BJ (cell line): ENCODE measurements around the gene DENND5B. TPM values are rescaled to one million over a fixed set of nuclear protein-coding genes. Genes with fewer than 3 reads are reported as not detected.

Source experiments
- CTCF ChIA-PET: fragments of 350-600 bp; formaldehyde crosslinking; extraction: SDS; loops from one replicate; lab custom pipeline; 2021; ENCODE audit warnings: antibody characterized with exemption, inconsistent platforms; lab: Yijun Ruan, JAX
- POLR2A ChIA-PET: fragments of 300-600 bp; sonication (Branson Sonifier 250); formaldehyde crosslinking; extraction: SDS; loops from one replicate; lab custom pipeline; 2021; ENCODE audit warnings: antibody characterized with exemption; lab: Charles Lee
- DNase-seq: peaks from one replicate; pipeline ENCODE4 v3.0.0-alpha.2; 2011; ENCODE audit warnings: low read depth
- H3K27me3 ChIP-seq: 2 replicates; pipeline ENCODE4 v1.6.0; 2011; ENCODE audit warnings: low read length; ENCODE audit not compliant: control insufficient read depth, insufficient read depth
- H3K36me3 ChIP-seq: 2 replicates; pipeline ENCODE4 v1.5.1; 2011; ENCODE audit warnings: low read length; ENCODE audit not compliant: control insufficient read depth, insufficient read depth
- H3K4me3 ChIP-seq: 2 replicates; pipeline ENCODE4 v1.5.1; 2011; ENCODE audit warnings: low read depth, mild to moderate bottlenecking, control low read depth, low read length
- polyA minus RNA-seq: library from RNA; depleted of rRNA, polyadenylated mRNA; stranded (reverse); fragments of >200 nt; gene quantifications from 2 replicates; pipeline ENCODE4 v1.2.3, GENCODE V29; 2011; rRNA and poly(A)+ RNA removed
- polyA plus RNA-seq: library from polyadenylated mRNA; depleted of rRNA; stranded (reverse); fragments of >200 nt; gene quantifications from 2 replicates; pipeline ENCODE4 v1.2.3, GENCODE V29; 2011; rRNA removed
- TF ChIP-seq, protein P1 (sequence below): IDR thresholded peaks from 2 replicates; pipeline ENCODE4 v1.5.1; 2011; ENCODE audit warnings: low read depth, mild to moderate bottlenecking, control low read depth, inconsistent platforms, low read length, moderate library complexity; ENCODE audit not compliant: insufficient read depth

DENND5B gene
- polyA plus RNA-seq (5.4 and 7.9 TPM in 2 replicates), polyA minus RNA-seq (8.4 and 8.5 TPM in 2 replicates)

DNA sequence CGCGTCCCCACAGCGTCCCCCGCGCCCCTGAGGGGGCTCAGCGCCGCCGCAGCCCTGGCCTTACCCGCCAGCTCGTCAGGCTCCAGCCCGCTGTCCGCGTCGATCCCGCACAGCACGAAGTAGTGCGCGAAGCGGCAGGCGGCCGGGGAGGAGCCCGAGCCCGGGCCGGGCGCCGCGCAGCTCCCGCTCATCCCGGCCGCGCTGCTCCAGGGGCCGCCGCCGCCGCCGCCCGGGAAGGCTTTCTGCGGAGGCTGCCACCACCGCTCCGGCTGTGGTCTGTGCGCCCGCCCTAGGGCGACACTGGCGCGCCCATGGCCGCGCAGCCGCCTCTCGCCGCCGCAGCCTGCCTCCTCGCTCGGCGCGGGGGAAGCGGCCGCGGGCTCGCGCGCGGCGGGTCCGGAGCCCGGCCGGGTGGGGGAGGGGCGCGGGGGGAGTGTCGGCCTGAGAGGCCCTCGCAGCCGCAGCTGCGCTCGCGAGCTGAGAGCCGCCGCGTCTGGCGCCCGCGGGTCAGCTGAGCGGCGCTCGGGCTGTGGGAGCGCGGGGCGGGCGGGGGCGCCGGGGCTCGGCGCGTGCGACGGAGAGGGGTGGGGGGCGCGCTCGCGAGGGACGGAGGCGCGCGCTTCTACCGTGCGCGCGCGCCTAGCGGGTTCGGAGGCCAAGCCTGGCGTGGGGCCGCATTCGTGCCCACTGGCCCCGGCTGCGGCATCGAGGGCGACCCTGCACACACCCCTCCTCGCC is at the start of gene DENND5B:
Gene DENND5B (minus strand): TSS at position 495 of the 738 bp plus-strand sequence. CDS start 304 bp downstream, at position 191.
- no peak for DNase-seq
- ChIA-PET CTCF (interaction anchor here (1.0 to 1.2 kb wide), 3 partner anchors 14 to 72 kb away, joined by 3 read pairs; no protein-coding TSS in a partner anchor), POLR2A (interaction anchor here (0.5 kb wide), 1 partner anchor 9 kb away, joined by 3 read pairs; no protein-coding TSS in a partner anchor)

DNA sequence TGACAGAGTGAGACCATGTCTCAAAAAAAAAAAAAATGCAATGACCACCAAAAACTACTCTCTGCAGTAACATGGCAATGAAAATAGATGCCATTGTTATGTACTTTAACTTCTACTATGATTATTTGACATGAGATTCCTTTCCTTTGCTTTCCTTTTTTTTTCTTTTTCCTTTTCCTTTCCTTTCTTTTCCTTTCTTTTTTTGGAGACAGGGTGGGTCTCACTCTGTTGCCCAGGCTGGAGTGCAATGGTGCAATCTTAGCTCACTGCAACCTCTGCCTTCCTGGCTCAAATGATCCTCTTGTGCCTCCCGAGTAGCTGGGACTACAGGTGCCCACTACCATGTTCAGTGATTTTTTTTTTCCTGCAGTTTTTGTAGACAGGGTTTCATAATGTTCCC is 43.7 kb upstream of the DENND5B start:
- no peak overlapping the region for H3K4me3 ChIP-seq
- POLR2A ChIA-PET: no interaction called here
- DNase-seq: no peak
- CTCF ChIA-PET: interaction anchor here (1.8 kb wide), 1 partner anchor 231 kb away, joined by 7 read pairs; no protein-coding TSS in a partner anchor
- TF ChIP-seq, protein P1, sequence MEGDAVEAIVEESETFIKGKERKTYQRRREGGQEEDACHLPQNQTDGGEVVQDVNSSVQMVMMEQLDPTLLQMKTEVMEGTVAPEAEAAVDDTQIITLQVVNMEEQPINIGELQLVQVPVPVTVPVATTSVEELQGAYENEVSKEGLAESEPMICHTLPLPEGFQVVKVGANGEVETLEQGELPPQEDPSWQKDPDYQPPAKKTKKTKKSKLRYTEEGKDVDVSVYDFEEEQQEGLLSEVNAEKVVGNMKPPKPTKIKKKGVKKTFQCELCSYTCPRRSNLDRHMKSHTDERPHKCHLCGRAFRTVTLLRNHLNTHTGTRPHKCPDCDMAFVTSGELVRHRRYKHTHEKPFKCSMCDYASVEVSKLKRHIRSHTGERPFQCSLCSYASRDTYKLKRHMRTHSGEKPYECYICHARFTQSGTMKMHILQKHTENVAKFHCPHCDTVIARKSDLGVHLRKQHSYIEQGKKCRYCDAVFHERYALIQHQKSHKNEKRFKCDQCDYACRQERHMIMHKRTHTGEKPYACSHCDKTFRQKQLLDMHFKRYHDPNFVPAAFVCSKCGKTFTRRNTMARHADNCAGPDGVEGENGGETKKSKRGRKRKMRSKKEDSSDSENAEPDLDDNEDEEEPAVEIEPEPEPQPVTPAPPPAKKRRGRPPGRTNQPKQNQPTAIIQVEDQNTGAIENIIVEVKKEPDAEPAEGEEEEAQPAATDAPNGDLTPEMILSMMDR: no peak
- no peaks in the 10 kb centered on the region for H3K36me3 ChIP-seq
- no peaks in the 10 kb centered on the region; the same call in 1 of the 2 replicates for H3K27me3 ChIP-seq

More for the DNA sequence above, at the start of gene DENND5B:
- no peaks in the 10 kb centered on the region for H3K36me3 ChIP-seq
- no peaks in the 10 kb centered on the region for H3K27me3 ChIP-seq
- peak within 1 kb of the TSS; percentile 71 for H3K4me3 ChIP-seq
- TF ChIP-seq, protein P1: no peak

DNA sequence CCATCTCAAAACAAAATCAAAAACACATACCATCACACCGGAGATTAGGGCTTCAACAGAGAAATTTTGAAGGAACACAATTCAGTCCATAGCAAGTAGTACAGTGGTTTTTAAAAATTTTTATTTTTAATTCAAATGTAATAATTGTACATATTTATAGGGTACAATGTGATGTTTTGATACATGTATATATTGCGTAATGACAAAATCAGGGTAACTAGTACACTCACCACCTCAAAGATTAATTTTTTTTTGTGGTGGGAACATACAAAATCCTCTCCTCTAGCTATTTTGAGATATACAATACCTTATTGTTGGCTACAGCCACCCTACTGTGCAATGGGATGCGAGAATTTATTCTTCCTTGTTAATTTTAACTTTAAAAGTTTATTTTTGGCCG is 42.5 kb upstream of the DENND5B start:
- ChIA-PET POLR2A (no interaction called here), CTCF (interaction anchor here (1.8 kb wide), 1 partner anchor 230 kb away, joined by 7 read pairs; no protein-coding TSS in a partner anchor)
- H3K27me3 ChIP-seq: no peaks in the 10 kb centered on the region
- no peak overlapping the region for H3K4me3 ChIP-seq
- no peaks in the 10 kb centered on the region for H3K36me3 ChIP-seq
- TF ChIP-seq, protein P1: no peak
- DNase-seq: no peak

DNA sequence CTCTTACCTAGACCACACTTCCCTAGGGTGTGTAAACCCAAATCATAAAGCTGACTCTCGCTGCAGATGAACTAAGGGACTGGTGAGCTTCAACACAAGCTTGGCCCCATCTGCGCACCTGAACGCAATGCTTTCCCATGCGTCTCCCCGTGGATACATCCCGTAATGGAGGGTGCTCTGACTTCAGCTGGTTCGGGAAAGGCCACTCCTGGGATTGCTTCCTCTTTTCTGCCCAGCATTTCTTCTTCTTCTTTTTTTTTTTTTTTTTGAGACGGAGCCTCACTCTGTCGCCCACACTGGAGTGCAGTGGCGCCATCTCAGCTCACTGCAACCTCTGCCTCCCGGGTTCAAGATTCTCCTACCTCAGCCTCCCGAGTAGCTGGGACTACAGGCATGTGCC is 40.9 kb upstream of the DENND5B start:
- CTCF ChIA-PET: interaction anchor here (1.7 kb wide), 1 partner anchor 229 kb away, joined by 8 read pairs; no protein-coding TSS in a partner anchor
- H3K4me3 ChIP-seq: no peak overlapping the region
- TF ChIP-seq, protein P1: no peak
- POLR2A ChIA-PET: no interaction called here
- no peaks in the 10 kb centered on the region for H3K36me3 ChIP-seq
- DNase-seq: no peak
- H3K27me3 ChIP-seq: no peaks in the 10 kb centered on the region

DNA sequence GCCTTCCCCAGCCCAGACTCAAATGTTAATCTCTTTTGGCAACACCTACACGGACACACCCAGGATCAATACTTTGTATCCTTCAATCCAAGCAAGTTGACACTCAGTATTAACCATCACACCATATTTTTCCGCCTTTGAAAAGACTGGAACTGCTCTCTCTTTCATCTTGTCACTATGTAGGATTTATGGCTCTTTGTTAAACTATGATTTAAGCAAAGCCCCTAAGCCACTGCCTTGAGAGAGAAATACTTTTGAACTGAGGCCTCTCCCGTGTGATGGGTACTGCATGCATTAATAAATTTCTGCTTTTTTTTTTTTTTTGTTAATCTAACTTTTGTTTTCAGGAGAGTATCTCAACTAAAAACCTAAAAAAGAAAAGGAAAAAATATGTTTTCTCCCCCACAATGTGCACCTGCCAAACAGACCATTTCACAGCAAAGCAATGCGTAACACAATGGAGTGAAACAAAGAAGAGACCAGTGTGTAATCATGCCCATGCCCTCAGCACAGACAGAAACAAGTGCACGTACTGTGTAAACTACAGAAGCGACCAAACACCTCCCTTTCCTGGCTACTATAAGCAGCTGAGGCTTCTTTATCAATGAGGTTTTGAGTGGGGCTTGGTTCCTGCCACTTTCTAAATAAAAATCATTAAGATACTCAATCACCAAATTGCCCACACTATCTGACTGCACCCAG is 40.2 kb upstream of the DENND5B start:
- DNase-seq: no peak
- no peaks in the 10 kb centered on the region for H3K36me3 ChIP-seq
- POLR2A ChIA-PET: no interaction called here
- H3K27me3 ChIP-seq: no peaks in the 10 kb centered on the region
- CTCF ChIA-PET: interaction anchor here (1.7 kb wide), 1 partner anchor 228 kb away, joined by 8 read pairs; no protein-coding TSS in a partner anchor
- TF ChIP-seq, protein P1: no peak
- no peak overlapping the region for H3K4me3 ChIP-seq
